HG02973 (cell line): ENCODE measurements around the gene GGCX.

Source experiments
- ATAC-seq: cut with Tn5 transposase; IDR thresholded peaks from one replicate; pipeline ENCODE4 v1.9.1; 2021; ENCODE audit warnings: moderate library complexity; ENCODE audit not compliant: unreplicated experiment

GGCX gene

DNA sequence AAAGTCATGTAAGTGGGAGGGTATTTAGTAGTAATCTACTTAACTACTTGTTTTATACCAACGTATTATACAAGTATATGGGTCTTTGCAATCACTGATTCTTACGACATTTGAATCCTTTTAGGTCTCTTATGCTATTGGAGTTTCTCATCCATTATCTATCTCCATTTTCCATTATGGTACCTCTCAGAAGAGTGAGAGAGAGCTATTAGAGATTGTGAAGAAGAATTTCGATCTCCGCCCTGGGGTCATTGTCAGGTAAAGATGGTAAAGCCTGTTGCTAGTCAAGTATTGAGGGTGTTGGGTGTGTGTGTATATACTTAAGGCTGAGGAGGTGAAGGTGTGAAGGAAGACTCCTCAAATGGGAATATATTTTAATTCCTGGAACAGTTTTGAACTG is 18.5 kb downstream of the GGCX start:
- ATAC-seq: no peak

DNA sequence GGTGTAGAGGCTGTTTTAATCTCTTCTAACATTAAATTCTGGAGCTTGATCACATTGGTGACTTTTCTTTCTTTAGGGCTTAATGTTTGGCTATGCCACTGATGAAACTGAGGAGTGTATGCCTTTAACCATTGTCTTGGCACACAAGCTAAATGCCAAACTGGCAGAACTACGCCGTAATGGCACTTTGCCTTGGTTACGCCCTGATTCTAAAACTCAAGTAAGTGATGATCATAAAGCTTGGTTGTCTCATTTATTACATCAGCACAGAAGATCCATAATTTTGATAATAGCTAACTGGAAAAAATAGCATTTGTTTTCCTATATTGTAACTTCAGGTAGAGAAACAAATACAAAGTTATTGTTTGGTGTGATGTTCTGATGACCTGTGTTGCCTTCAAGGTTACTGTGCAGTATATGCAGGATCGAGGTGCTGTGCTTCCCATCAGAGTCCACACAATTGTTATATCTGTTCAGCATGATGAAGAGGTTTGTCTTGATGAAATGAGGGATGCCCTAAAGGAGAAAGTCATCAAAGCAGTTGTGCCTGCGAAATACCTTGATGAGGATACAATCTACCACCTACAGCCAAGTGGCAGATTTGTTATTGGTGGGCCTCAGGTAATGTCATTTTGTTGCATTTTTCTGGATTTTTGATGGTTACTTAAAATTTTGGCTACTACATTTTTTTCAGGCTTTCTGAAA is 19.4 kb downstream of the GGCX start:
- no peak for ATAC-seq

DNA sequence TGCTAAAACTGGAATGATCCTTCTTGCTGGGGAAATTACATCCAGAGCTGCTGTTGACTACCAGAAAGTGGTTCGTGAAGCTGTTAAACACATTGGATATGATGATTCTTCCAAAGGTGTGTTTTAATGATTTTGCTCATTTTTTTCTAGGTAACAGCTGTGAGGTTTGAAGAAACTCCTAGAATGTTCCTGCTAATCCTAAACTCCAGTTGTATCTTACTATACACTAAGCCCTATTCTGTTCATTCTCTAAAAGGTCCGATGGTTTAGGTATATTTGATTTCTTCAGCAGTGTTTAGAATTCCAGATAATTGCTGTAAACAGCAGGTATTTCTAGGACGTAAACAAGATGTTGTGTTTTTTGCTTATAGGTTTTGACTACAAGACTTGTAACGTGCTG is 20.0 kb downstream of the GGCX start:
- no peak for ATAC-seq

DNA sequence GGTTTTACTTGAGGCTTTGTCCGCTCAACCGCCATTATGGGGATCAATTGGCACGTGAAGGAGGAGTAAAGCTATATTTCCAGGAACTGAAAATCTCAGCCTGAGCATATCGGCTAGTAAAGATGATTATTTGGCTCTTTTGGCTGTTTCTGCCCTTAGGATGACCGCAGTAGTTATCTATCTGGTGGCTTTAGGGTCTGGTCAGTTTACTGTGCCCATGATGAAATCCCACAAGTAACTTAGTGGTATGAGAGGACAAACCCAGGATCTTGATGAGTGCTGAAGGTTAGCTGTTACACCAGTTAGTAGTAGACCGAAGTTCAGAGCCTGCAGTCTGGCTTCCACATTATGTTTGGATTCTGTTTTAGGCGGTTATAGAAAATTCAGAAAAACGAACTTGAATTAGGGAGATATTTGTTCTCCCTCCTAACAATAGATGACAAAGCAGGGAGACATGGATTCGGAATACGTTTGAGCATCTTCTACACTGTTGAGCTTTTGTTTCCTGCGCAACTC is 21.1 kb downstream of the GGCX start:
- ATAC-seq: no peak

DNA sequence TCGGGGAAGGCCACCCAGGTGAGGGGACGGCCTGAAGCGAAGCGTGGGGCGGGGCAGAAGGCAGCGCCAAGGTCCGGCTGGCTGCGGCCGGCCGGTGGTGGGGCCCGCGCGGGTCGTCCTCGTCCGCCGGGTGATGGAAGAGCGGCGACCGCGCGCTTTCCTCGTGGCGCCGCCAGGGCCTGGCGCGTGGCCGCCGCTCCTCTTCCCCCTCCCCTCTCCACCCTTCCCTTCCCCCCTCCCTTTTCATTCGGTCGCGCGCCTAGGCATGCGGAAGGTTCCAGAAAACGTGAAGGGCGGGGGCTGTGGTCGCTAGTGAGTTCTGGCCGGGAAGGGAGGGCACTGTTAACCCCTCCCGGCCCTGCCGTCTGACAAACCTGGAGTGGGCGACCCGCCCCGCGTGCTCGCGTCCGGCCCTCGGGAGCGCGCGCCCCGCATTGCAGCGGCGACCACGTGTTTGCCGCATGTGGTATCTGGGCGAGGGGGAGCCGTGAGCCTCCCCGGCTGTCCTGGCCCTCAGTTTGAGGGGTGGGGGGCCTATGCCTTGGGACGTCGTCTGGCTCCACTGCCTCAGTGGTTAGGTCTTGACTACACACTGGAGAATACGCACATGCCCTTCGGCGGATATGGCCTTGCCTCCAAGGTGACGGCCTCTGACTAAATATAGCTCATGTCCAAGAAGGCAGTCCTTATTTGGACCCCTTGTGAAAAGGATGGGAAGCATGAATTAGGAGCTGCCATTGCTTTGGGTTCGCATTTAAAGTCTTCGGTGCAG is 21.7 kb downstream of the GGCX start:
- peak; percentile 14 for ATAC-seq

DNA sequence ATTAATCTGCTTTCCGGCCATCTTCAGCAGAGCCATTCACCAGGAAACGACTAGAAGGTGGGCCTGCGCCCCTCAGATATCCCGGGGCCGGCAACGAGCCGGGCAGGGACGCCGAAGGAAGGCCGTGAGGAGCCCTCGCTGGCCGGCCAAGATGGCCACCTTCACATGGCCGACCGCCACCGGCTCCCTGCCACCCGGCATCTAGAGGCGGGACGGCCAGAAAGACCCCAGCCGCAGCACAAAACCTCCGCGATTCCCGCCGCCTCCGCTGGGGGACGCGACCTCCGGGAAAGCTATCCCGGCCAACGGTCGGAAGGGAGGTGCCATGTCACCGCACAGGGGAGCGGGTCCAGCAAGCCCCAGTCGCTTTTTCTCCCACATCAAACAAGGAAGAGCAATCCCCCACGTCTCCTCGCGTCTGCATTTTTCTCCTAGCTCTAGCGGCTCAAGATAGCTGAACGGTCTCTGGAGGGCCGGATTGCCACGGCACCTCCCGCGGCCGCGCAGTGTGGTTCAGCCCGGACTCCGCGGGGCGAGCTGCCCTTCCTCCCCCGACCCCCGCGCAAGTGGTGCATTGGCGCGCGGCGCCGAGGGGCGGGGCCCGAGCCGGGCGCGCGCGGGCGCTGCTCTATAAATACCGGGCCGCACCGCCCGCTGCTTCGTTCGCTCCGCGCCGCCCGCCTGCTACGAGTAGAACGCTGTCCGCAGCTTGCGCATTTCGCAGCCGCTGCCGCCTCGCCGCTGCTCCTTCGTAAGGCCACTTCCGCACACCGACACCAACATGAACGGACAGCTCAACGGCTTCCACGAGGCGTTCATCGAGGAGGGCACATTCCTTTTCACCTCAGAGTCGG is 22.6 kb downstream of the GGCX start, which contains the start of gene MAT2A:
Gene MAT2A (plus strand): TSS at position 662 of the 854 bp plus-strand sequence. CDS start 120 bp downstream, at position 782.
- ATAC-seq: peak; percentile 74

DNA sequence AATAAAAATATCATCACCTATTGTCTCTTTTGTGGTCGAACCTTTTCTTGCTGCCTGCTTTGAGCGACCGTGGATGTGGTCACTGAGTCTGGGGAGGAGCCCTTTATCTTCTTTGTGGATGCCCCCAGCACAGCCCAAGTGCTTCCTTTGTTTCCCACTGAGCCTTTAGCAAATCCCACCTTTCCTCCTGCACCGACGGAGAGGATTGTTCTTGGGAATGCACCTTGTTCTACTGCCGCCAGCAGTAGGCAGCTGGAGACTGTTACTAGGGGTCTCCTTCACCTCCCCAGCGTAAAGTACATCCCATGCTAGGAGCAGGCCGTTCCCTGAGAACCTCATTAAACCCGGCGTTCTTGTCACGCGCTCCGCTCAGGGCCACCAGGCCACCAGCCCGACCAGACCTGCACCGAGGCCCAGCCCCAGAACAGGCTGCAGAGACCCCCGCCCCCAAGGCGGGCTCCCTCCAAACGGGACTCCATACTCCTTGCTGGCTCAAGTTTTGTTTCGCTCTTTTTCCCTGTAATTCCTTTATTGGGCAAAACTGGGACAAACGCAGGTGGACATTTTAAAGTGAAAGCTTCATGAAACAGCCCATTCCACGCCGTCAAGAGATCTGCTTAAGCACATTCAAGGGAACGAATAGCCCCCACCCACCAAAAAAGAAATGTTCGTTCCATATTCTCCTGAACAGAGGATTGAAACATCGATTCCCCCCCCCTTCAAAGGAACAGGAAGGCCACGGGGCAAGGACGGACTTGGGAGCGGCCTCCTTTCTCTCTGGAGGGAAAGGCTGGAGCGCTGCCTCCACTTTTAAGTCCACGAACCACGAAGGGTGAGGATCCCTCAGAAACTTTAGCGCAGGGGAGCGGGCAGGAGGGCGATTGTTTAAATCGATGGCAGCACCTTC is 23.4 kb downstream of the GGCX start:
- no peak for ATAC-seq

DNA sequence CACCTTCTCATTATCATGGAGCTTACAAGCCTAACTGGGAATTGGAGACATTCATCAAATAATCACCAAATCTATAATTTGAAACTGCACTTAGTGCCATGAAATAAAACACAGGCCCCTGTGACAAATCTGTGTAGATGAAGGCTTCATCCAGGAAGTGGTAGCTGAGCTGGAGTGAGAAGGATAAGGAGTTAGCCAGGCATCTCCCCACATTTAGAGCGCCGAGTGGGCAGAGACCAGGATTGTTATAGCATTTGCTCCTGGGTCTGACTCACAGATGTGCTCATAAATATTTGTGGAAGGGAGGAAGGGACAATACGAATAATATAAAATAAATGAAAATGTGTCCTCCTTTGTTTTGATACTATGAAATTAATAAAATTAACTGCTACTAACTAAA is 24.8 kb downstream of the GGCX start:
- no peak for ATAC-seq

DNA sequence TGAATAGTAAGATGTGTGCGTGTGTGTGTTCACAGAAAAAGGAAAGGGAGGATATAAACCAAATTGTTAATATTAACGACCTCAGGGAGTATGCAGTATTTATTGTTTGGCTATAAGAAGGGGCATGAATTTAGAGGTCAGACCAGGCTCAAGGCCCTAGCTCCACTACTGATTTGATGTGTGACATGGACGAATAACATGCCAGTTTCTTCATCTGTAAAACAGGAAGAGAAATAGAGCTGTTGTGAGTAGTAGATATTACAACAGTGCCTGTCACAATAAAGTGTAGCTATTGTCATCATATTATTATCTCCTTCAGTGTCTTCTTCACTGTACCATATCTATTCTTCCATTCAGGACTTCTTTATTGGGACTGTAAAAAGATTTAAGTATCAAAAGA is 26.4 kb downstream of the GGCX start:
- ATAC-seq: no peak

DNA sequence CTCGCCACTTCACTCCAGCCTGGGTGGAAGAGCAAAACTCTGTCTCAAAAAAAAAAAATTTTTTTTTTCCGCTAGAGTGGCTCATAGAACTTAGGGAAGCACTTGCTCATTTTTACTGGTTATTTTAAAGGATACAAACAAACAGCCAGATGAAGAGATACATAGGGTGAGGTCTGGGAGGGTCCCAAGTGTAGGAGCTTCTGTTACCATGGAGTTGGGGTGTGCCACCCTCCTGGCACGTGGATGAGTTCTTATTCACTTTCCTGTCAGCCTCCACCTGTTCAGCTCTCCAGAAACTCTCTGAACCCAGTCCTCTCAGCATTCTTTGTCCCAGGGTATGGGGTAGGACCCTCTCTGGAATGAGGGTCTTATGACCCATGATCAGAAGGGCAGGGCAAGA is 27.2 kb downstream of the GGCX start:
- no peak for ATAC-seq

DNA sequence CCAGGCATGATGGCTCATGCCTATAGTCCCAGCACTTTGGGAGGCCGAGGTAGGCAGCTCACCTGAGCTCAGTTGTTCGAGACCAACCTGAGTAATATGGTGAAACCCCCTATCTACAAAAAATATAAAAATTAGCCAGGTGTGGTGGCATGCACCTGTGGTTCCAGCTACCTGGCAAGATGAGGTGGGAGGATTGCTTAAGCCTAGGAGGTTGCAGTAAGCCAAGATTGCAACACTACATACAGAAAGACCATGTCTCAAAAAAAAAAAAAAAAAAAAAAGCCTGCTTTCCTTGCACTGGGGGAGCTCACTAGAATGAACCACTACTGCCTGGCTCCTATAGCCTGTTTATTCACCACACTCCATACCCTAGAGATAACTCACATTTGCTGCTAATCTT is 29.7 kb downstream of the GGCX start:
- no peak for ATAC-seq

DNA sequence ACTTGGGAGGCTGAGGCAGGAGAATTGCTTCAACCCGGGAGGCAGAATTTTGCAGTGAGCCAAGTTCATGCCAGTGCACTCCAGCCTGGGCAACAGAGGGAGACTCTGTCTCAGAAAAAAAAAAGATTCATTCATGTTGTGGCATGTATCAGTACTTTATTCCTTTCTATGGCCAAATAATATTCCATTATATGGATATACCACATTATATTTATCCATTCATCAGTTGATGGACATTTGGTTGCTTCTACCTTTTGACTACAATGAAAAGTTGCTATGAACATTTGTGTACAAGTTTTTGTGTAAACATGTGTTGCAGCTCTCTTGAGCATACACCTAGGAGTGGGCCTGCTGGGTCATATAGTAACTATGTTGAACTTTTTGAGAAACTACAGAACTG is 31.5 kb downstream of the GGCX start:
- no peak for ATAC-seq

DNA sequence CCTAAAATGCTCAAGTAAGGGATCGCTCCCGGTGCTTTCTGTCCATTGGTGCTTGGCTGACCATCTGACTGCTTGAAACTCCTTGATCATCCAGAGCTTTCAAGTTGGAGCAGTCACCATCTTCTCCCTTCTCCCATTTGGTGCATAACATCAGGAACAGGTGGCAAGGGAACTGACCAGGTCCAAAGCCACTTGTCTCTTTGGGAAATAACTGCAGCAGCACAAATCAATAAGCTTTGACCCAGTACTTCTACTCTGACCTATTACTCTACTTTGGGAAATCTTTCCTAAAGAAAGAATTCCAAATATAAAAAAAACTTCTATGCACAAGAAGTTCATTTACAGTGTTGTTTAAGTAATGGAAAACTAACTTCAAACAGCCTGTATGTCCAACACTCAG is 32.9 kb downstream of the GGCX start:
- ATAC-seq: no peak

DNA sequence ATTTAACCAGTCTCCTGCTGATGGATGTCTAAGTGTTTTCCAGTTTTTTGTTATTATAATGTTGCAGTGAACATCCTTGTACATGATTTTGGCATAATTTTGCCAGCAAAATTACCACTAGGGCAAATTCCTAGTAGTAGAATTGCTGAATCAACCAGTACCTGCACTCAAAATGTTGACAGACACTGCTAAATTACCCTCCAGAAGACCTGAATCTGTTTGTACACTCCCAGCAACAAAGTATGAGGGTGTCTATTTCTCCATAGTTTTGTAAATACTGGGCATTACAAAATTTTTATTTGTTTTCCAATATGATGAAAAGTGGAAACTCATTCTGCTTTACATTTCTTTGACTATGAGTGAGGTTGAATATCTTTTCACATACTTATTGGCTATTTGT is 33.5 kb downstream of the GGCX start:
- no peak for ATAC-seq

DNA sequence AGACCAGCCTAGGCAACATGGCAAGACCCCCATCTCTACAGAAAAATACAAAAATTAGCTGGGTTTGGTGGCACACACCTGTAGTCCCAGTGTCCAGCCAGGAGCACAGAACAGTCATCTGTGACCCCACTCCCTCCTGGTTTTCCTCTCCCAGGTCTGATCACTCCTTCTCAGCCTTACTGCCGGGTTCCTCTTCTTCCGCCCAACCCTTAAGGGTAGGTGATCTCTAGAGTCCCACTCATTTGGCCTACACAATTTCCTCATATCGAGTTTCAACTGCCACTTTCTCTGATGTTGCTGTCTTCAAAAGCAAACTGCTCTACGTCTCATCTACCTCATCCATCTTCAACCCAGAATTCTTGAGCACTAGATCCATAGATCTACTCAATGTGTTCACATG is 35.7 kb downstream of the GGCX start:
- ATAC-seq: no peak

DNA sequence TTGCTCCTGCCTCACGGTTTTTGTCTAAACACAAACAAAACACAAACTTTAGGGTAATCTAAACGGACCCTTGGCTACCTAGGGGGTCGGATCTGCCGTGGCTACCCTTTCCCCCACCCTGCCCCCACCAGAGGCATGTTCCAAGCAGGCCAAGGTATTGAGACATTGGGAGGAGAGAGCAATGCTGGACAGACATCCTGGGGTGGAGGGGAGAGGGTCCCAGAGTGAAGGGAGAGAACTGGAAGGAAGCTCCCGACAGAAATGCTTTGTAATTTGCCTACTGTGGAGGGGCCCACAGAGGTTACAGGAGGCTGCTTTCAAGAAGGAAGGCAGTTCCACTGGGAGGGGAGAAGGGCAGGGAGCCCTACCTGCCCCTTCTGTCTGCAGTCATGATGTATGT is 36.3 kb downstream of the GGCX start:
- ATAC-seq: no peak

DNA sequence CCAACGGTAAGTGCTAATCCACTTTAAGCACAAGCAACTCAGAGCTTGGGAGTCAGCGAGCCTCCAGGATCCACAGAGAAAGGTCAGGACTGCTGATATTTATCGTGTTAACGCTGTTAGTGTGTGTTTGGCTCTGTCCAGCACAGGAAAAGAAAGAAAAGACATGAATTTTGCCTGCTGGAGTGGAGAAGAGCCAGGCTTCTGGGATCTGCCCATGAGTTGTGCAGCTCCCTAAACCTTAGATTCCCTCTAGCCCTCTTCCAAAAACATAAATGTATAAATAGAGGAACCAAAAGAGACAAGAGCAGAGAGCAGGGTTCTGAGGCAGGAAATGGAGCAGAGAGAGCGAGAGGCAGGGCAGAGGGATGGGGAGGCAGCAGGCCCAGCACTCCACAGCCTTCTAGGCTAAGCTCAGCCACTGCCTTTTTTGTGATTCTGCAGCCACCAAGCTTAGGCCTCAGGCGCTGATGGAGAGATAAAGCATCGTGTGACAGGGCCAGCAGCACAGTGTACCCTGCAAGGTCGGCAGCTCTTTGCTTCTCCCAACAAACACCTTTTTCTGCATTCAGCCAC is 36.9 kb downstream of the GGCX start:
- ATAC-seq: no peak

DNA sequence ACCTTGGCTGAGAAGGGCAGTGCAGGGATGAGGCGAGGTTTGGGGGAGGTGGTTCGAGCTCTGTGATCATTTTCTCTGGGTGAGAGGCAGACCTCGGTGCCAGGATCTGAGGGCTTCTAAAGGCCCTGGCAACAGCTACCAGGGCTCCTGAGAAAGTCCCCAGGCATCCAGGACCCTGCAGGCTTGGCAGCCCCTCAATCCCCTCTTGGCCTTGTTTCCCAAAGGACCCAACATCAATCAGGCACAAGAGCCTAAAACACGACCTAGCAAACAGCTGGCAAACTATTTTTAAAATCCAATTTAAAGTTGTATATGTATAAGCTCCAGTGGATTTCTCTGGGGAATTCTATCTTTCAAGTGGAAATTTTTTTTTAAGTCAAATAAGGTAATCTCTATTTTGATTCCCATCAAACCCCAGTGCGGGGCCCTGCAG is 37.4 kb downstream of the GGCX start:
- no peak for ATAC-seq

DNA sequence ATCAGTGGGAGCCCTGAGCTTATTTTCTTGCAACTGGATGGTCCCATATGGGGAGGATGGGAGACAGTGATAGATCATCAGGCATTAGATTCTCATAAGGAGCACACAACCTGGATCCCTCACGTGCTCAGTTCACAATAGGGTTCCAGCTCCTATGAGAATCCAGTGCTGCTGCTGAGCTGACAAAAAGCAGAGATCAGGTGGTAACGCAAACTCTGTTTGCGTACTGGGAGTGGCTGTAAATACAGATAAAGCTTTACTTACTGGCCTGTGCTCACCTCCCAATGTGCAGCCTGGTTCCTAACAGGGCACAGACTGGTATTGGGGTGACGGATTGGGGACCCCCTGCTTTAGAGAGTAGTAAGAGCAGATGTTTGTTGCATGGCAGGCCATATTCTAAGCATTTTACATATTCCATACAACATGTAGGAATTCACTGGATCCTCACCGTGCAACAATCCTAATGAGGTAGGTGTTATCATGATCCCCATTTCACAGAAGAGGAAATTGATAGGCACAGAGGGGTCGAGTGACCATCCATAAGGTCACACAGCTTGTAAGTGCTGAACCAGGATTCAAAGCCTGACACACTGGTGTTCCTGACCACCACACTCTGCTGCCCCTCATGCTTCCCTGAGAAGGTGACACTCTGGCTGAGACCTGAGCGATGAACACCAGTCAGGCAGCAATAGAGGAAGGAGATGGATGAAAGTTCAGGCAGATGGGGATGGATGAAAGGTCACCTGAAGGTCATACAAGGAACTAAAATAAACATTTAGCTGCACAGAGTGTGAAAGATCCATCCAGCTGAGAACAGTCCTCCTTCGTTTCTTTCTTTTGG is 38.0 kb downstream of the GGCX start:
- no peak for ATAC-seq
